IMR-90 (cell line): ENCODE measurements around the gene FAM180A. TPM values are rescaled to one million over a fixed set of nuclear protein-coding genes. Genes with fewer than 3 reads are reported as not detected.

ENCODE experiments used
- ATAC-seq: fragments of 200-7000 bp; cut with Tn5 transposase; 2 replicates; pipeline ENCODE4 v1.9.1; 2020; ENCODE audit warnings: low read depth, mild to moderate bottlenecking, moderate library complexity
- BruUV-seq: library from RNA; stranded (reverse); fragments of 400-500 nt; replicated peaks from 2 replicates; lab custom pipeline; 2021; lab: Mats Ljungman, UMichigan
- CTCF ChIA-PET: fragments of 300-600 bp; formaldehyde crosslinking; extraction: SDS; loops from one replicate; lab custom pipeline; 2021; ENCODE audit warnings: antibody characterized with exemption; lab: Yijun Ruan, JAX
- POLR2A ChIA-PET: fragments of 300-600 bp; sonication (Branson Sonifier 250); formaldehyde crosslinking; loops from one replicate; lab custom pipeline; 2022; ENCODE audit warnings: antibody characterized with exemption; ENCODE audit not compliant: unreplicated experiment; lab: Charles Lee
- DNase-seq: peaks from one replicate; pipeline ENCODE4 v3.0.0; 2013
- H2AFZ ChIP-seq: replicated peaks from 2 replicates; pipeline ENCODE3; 2013; ENCODE audit warnings: low read length, mild to moderate bottlenecking; ENCODE audit not compliant: poor library complexity
- H2AK5ac ChIP-seq: 2 replicates; pipeline ENCODE4 v1.6.1; 2013; ENCODE audit warnings: low read depth, low read length, inconsistent platforms
- H2AK9ac ChIP-seq: replicated peaks from 2 replicates; pipeline ENCODE3; 2013; ENCODE audit warnings: mild to moderate bottlenecking, low read depth, low read length, moderate library complexity; ENCODE audit not compliant: poor library complexity
- H2BK120ac ChIP-seq: 2 replicates; pipeline ENCODE4 v1.6.1; 2013; ENCODE audit warnings: low read depth, low read length, inconsistent platforms
- H2BK15ac ChIP-seq: 3 replicates; pipeline ENCODE4 v1.6.1; 2013; ENCODE audit warnings: low read depth, low read length, inconsistent platforms
- H2BK20ac ChIP-seq: 2 replicates; pipeline ENCODE4 v1.6.1; 2013; ENCODE audit warnings: low read depth, mild to moderate bottlenecking, inconsistent platforms, low read length, moderate library complexity
- H2BK5ac ChIP-seq: 2 replicates; pipeline ENCODE4 v1.6.1; 2013; ENCODE audit warnings: mild to moderate bottlenecking, low read depth, low read length, inconsistent platforms; ENCODE audit not compliant: poor library complexity, severe bottlenecking
- H3K14ac ChIP-seq: replicated peaks from 2 replicates; pipeline ENCODE4 v1.6.1; 2013; ENCODE audit warnings: low read depth, low read length, inconsistent platforms
- H3K18ac ChIP-seq: 2 replicates; pipeline ENCODE4 v1.6.1; 2013; ENCODE audit warnings: low read depth, low read length, control low read depth
- H3K23ac ChIP-seq: 2 replicates; pipeline ENCODE4 v1.6.1; 2013; ENCODE audit warnings: low read depth, low read length, inconsistent platforms
- H3K27ac ChIP-seq: 2 replicates; pipeline ENCODE4 v1.5.1; 2013; ENCODE audit warnings: mild to moderate bottlenecking, control low read depth, low read length; ENCODE audit not compliant: insufficient read depth
- H3K27me3 ChIP-seq: 2 replicates; pipeline ENCODE4 v1.6.1; 2013; ENCODE audit warnings: low read length; ENCODE audit not compliant: control insufficient read depth, insufficient read depth
- H3K36me3 ChIP-seq: 2 replicates; pipeline ENCODE4 v1.6.1; 2013; ENCODE audit warnings: low read length, mixed read lengths; ENCODE audit not compliant: control insufficient read depth, insufficient read depth
- H3K4ac ChIP-seq: 2 replicates; pipeline ENCODE4 v1.6.1; 2013; ENCODE audit warnings: low read depth, low read length, inconsistent platforms
- H3K4me1 ChIP-seq: 2 replicates; pipeline ENCODE4 v1.6.1; 2013; ENCODE audit warnings: low read length, mixed read lengths; ENCODE audit not compliant: control insufficient read depth, insufficient read depth
- H3K4me2 ChIP-seq: 2 replicates; pipeline ENCODE4 v1.6.1; 2013; ENCODE audit warnings: low read depth, mild to moderate bottlenecking, control low read depth, low read length, moderate library complexity
- H3K4me3 ChIP-seq: 2 replicates; pipeline ENCODE4 v1.5.1; 2013; ENCODE audit warnings: low read depth, mild to moderate bottlenecking, control low read depth, low read length, moderate library complexity; ENCODE audit not compliant: insufficient read depth
- H3K56ac ChIP-seq: 2 replicates; pipeline ENCODE4 v1.6.1; 2013; ENCODE audit warnings: low read length, inconsistent platforms; ENCODE audit not compliant: insufficient read depth; ENCODE audit errors: extremely low read depth
- H3K79me1 ChIP-seq, 2 experiments: 2 replicates each; pipeline ENCODE4 v1.6.1; 2013; ENCODE audit warnings: low read length in 2 of 2, inconsistent platforms in 1 of 2, low read depth in 1 of 2
- H3K9ac ChIP-seq: 2 replicates; pipeline ENCODE4 v1.6.1; 2013; ENCODE audit warnings: low read depth, low read length, control low read depth
- H3K9me1 ChIP-seq: 2 replicates; pipeline ENCODE4 v1.6.1; 2013; ENCODE audit warnings: low read length, inconsistent platforms; ENCODE audit not compliant: insufficient read depth
- H3K9me3 ChIP-seq: 2 replicates; pipeline ENCODE4 v1.6.1; 2013; ENCODE audit warnings: low read length; ENCODE audit not compliant: control insufficient read depth, insufficient read depth
- H4K20me1 ChIP-seq: 2 replicates; pipeline ENCODE4 v1.6.1; 2013; ENCODE audit warnings: low read length, inconsistent platforms; ENCODE audit not compliant: insufficient read depth
- H4K5ac ChIP-seq: 2 replicates; pipeline ENCODE4 v1.6.1; 2013; ENCODE audit warnings: mild to moderate bottlenecking, low read depth, low read length, control low read depth
- H4K8ac ChIP-seq, 2 experiments: 2 replicates each; pipeline ENCODE4 v1.6.1; 2013; ENCODE audit warnings: low read depth in 2 of 2, low read length in 2 of 2, control low read depth in 1 of 2, inconsistent platforms in 1 of 2
- H4K91ac ChIP-seq: 2 replicates; pipeline ENCODE4 v1.6.1; 2013; ENCODE audit warnings: low read depth, low read length, inconsistent platforms; ENCODE audit not compliant: insufficient read depth
- POLR2A ChIP-seq: IDR thresholded peaks from 2 replicates; pipeline ENCODE4 v1.6.1; 2012; ENCODE audit warnings: mild to moderate bottlenecking, low read depth, low read length
- WGBS, 2 experiments: methylation state at CpG; one replicate each; pipeline versions ENCODE4 v1.1.5 to v1.1.7; 2013; ENCODE audit warnings: missing lambda C conversion rate in 2 of 2; ENCODE audit not compliant: insufficient read length in 1 of 2; ENCODE audit errors: extremely low coverage in 2 of 2; 5-methylcytosine and 5-hydroxymethylcytosine counted together
- dilution Hi-C: fragments of 300-500 bp; cut with HindIII; formaldehyde crosslinking; loops from one replicate; pipeline ENCODE4 v1.14.3; 2018; ENCODE audit warnings: low sequenced_read_pairs; ENCODE audit not compliant: unreplicated experiment
- in situ Hi-C: fragments of 300-500 bp; cut with MboI; formaldehyde crosslinking; loops from 3 replicates; pipeline ENCODE4 v1.14.3; 2019; ENCODE audit warnings: low sequenced_read_pairs, inconsistent platforms, mixed read lengths
- intact Hi-C: fragments of 100-400 bp; cut with micrococcal nuclease; formaldehyde crosslinking; loops from 2 replicates; pipeline ENCODE4 v1.10.0; 2022
- polyA plus RNA-seq, 3 experiments: library from polyadenylated mRNA; depleted of rRNA; stranded (reverse); fragments of >200 nt; gene quantifications; 2 replicates each; pipeline ENCODE4 v1.2.3, GENCODE V29; 2012; ENCODE audit warnings: low replicate concordance in 1 of 3
- total RNA-seq: library from RNA; depleted of rRNA; stranded (reverse); fragments of >200 nt; gene quantifications from 2 replicates; pipeline ENCODE4 v1.2.3, GENCODE V29; 2012

FAM180A gene
- total and polyA plus RNA-seq, 2 of the 4 experiments (the other 2 are of a cell fraction) = 1.3 to 2.0 TPM

DNA sequence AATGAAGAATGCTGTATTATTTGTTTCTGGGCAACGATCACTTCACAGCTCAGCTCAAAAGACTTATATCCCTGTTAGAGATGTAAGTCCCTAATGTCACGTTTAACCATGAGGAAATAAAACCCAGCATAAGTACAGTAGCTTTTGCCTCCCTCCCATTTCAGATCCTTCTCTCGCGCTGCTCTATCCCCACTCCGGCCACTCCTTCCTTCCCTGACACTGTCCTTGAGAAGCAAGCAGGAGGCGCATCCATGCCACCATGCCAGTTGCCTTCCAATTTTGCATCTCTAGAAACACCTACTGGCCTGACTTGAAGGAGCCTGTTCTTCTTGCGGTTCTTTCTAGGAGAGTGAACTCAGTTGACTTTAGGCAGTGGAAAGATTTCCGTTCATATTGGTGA, 1.2 kb downstream of the FAM180A start:
- in situ Hi-C loops (no loop called here), dilution Hi-C loops (no loop called here), intact Hi-C loops (no loop called here)
- POLR2A ChIA-PET = no interaction called here
- H2AK9ac ChIP-seq = peak overlapping the region; percentile 65
- H2BK5ac ChIP-seq = peak overlapping the region; percentile 43
- DNase-seq (no peak), ATAC-seq (no peak)
- peak overlapping the region; percentile 63 for H2AK5ac ChIP-seq
- H3K4me1 ChIP-seq = peaks cover 24% of the 10 kb centered on the region
- H3K4me2 ChIP-seq = no peak overlapping the region
- peaks cover 0 to 9% of the 10 kb centered on the region in 2 experiments; a peak in 1 of 4 replicates for H3K79me1 ChIP-seq
- H3K4ac ChIP-seq = peak overlapping the region; percentile 63
- peak overlapping the region; percentile 44; the same call in 1 of the 2 replicates for H3K27ac ChIP-seq
- peak overlapping the region; percentile 83 for H2BK120ac ChIP-seq
- peak overlapping the region; percentile 54; the same call in 1 of the 2 replicates for H3K18ac ChIP-seq
- H3K9ac ChIP-seq = no peak overlapping the region
- H3K36me3 ChIP-seq = no peaks in the 10 kb centered on the region
- H3K56ac ChIP-seq = no peak overlapping the region
- H2BK15ac ChIP-seq = peak overlapping the region; percentile 57; the same call in 1 of the 3 replicates
- H3K23ac ChIP-seq = no peak overlapping the region
- 100% methylated on average over 1 of the region's 8 CpGs; no CpG with 5 or more reads in 1 of the 2 experiments for WGBS, 2 experiments
- TF ChIP-seq POLR2A = no peak
- peak overlapping the region; percentile 44; the same call in 1 of the 2 replicates for H4K5ac ChIP-seq
- peak overlapping the region; percentile 5; the same call in 1 of the 2 replicates for H3K14ac ChIP-seq
- peak overlapping the region; percentile 37 for H4K91ac ChIP-seq
- H3K9me1 ChIP-seq = peaks cover 25% of the 10 kb centered on the region
- BruUV-seq = no TSS peak
- peak overlapping the region in 1 of 2 experiments; percentile 46; a peak in 2 of 4 replicates for H4K8ac ChIP-seq
- H2BK20ac ChIP-seq = peak overlapping the region; percentile 85
- no peaks in the 10 kb centered on the region for H4K20me1 ChIP-seq
- CTCF ChIA-PET = no interaction called here
- H3K27me3 ChIP-seq = no peaks in the 10 kb centered on the region
- H2AFZ ChIP-seq = peak overlapping the region; percentile 4
- no peak overlapping the region for H3K4me3 ChIP-seq
- no peaks in the 10 kb centered on the region for H3K9me3 ChIP-seq
